HuH-7.5 (cell line): ENCODE data around the gene GCAT.
A peak's percentile ranks its signal among the peaks of the same experiment; 100 is the strongest.

ENCODE experiments used
- DNase-seq: peaks from one replicate; pipeline ENCODE4 v3.0.0; 2011; ENCODE audit warnings: low spot score

The GCAT gene

GRCh38 chr22:37807410-37808293 lies at the start of gene GCAT:
Gene GCAT (plus strand): TSS chr22:37807934. CDS start chr22:37807968, 34 bp downstream.
- DNase-seq = peak; percentile 98

- DNase-seq = peak; percentile 67
These were observed 49.0 kb upstream of the GCAT start for GRCh38 chr22:37758694-37759093.

- DNase-seq = no peak
These were observed 48.5 kb upstream of the GCAT start for GRCh38 chr22:37759281-37759680.

- peak; percentile 88 for DNase-seq
These were observed 47.6 kb upstream of the GCAT start for GRCh38 chr22:37760152-37760551.

GRCh38 chr22:37762389-37762836 lies 45.3 kb upstream of the GCAT start:
- no peak for DNase-seq

GRCh38 chr22:37763012-37763411 lies 44.7 kb upstream of the GCAT start:
- no peak for DNase-seq

- no peak for DNase-seq
These were observed 44.1 kb upstream of the GCAT start for GRCh38 chr22:37763652-37764051.

GRCh38 chr22:37764622-37765021 lies 43.1 kb upstream of the GCAT start:
- no peak for DNase-seq

GRCh38 chr22:37765498-37765897 lies 42.2 kb upstream of the GCAT start:
- no peak for DNase-seq

- no peak for DNase-seq
These were observed 41.7 kb upstream of the GCAT start for GRCh38 chr22:37765953-37766576.

GRCh38 chr22:37768273-37768672 lies 39.5 kb upstream of the GCAT start:
- peak; percentile 56 for DNase-seq

- DNase-seq = no peak
These were observed 38.7 kb upstream of the GCAT start for GRCh38 chr22:37769056-37769455.

GRCh38 chr22:37771081-37771480 lies 36.7 kb upstream of the GCAT start:
- DNase-seq = no peak

- no peak for DNase-seq
These were observed 35.9 kb upstream of the GCAT start for GRCh38 chr22:37771702-37772427.

GRCh38 chr22:37774728-37775127 lies 33.0 kb upstream of the GCAT start:
- no peak for DNase-seq

- no peak for DNase-seq
These were observed 31.7 kb upstream of the GCAT start for GRCh38 chr22:37775785-37776638.

- DNase-seq = no peak
These were observed 31.1 kb upstream of the GCAT start for GRCh38 chr22:37776639-37777005.

- no peak for DNase-seq
These were observed 30.5 kb upstream of the GCAT start for GRCh38 chr22:37777122-37777687.

GRCh38 chr22:37778370-37779009 lies 29.2 kb upstream of the GCAT start:
- no peak for DNase-seq

- DNase-seq = no peak
These were observed 26.2 kb upstream of the GCAT start for GRCh38 chr22:37781434-37782059.
